Loucy (cell line): ENCODE measurements around the gene ACOD1.
A peak's percentile ranks its signal among the peaks of the same experiment; 100 is the strongest.

Experiments
- H2AFZ ChIP-seq: fragments of 200-600 bp; sonication (generic); 2 replicates; pipeline ENCODE4 v1.6.0; 2016; ENCODE audit warnings: antibody characterized with exemption, mild to moderate bottlenecking, low read length, moderate library complexity
- H3F3A ChIP-seq: fragments of 200-600 bp; 2 replicates; pipeline ENCODE4 v1.6.0; 2016; ENCODE audit warnings: antibody characterized with exemption, low read depth, mild to moderate bottlenecking
- H3K27me3 ChIP-seq: fragments of 200-600 bp; sonication (generic); 2 replicates; pipeline ENCODE4 v1.6.1; 2014; ENCODE audit warnings: low read length, mild to moderate bottlenecking; ENCODE audit not compliant: insufficient read depth, poor library complexity, severe bottlenecking
- H3K36me3 ChIP-seq: fragments of 200-600 bp; sonication (generic); 2 replicates; pipeline ENCODE4 v1.6.1; 2016; ENCODE audit warnings: low read length; ENCODE audit not compliant: insufficient read depth
- H3K4me1 ChIP-seq: fragments of 200-600 bp; sonication (generic); 2 replicates; pipeline ENCODE4 v1.5.1; 2014; ENCODE audit warnings: low read length, mild to moderate bottlenecking; ENCODE audit not compliant: insufficient read depth, poor library complexity, severe bottlenecking
- H3K4me2 ChIP-seq: fragments of 200-600 bp; sonication (generic); 2 replicates; pipeline ENCODE4 v1.6.0; 2014; ENCODE audit warnings: antibody characterized with exemption, low read length, low read depth, mild to moderate bottlenecking; ENCODE audit not compliant: poor library complexity, severe bottlenecking
- H3K4me3 ChIP-seq: fragments of 200-600 bp; sonication (generic); 2 replicates; pipeline ENCODE4 v1.5.1; 2014; ENCODE audit warnings: low read length, mild to moderate bottlenecking, mixed read lengths; ENCODE audit not compliant: poor library complexity, severe bottlenecking
- H3K79me2 ChIP-seq: fragments of 200-600 bp; sonication (generic); 2 replicates; pipeline ENCODE4 v1.6.1; 2014; ENCODE audit warnings: low read length; ENCODE audit not compliant: insufficient read depth
- H3K9ac ChIP-seq: fragments of 200-600 bp; sonication (generic); 2 replicates; pipeline ENCODE4 v1.6.0; 2014; ENCODE audit warnings: mild to moderate bottlenecking, low read depth, low read length, moderate library complexity; ENCODE audit not compliant: poor library complexity, severe bottlenecking
- H3K9me2 ChIP-seq: fragments of 200-600 bp; sonication (generic); replicated peaks from 2 replicates; pipeline ENCODE4 v1.6.1; 2016; ENCODE audit warnings: low read depth, low read length, mixed read lengths
- H3K9me3 ChIP-seq: fragments of 200-600 bp; sonication (generic); 2 replicates; pipeline ENCODE4 v1.6.1; 2014; ENCODE audit warnings: mild to moderate bottlenecking, antibody characterized with exemption, low read length, low read depth; ENCODE audit not compliant: insufficient read depth
- H4K20me1 ChIP-seq: fragments of 200-600 bp; sonication (generic); 2 replicates; pipeline ENCODE4 v1.6.0; 2014; ENCODE audit warnings: antibody characterized with exemption, low read length, mild to moderate bottlenecking; ENCODE audit not compliant: insufficient read depth, poor library complexity, severe bottlenecking
- EZH2phosphoT487 ChIP-seq: fragments of 200-600 bp; IDR thresholded peaks from 2 replicates; pipeline ENCODE4 v1.6.1; 2018; ENCODE audit warnings: antibody characterized with exemption, mild to moderate bottlenecking, moderate library complexity, borderline replicate concordance
- TF ChIP-seq, protein P1 (sequence below): fragments of 200-600 bp; sonication (generic); conservative IDR thresholded peaks from 2 replicates; pipeline ENCODE4 v1.5.1; 2014; ENCODE audit warnings: mild to moderate bottlenecking, antibody characterized with exemption, low read length

Gene ACOD1

DNA sequence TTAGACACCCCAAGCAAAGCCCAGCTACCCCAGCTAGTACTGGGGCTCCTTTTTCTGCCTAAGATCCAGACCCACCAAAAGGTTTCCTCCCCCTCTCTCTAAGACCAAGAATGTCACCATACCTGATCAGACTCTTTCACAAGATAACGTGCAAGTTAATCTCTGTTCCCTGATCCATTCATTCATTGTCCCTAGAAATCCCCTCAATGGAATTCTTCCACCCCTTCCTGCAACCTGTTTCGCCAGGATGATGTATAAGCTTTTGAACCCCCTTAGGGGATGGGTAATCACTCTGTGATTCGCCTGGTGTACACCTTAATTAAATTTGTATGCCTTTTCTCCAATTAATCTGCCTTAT, 26.3 kb downstream of the ACOD1 start:
- H3K4me3 ChIP-seq = no peak overlapping the region
- no peaks in the 10 kb centered on the region for H3F3A ChIP-seq
- H4K20me1 ChIP-seq = no peaks in the 10 kb centered on the region
- TF ChIP-seq, protein P1, sequence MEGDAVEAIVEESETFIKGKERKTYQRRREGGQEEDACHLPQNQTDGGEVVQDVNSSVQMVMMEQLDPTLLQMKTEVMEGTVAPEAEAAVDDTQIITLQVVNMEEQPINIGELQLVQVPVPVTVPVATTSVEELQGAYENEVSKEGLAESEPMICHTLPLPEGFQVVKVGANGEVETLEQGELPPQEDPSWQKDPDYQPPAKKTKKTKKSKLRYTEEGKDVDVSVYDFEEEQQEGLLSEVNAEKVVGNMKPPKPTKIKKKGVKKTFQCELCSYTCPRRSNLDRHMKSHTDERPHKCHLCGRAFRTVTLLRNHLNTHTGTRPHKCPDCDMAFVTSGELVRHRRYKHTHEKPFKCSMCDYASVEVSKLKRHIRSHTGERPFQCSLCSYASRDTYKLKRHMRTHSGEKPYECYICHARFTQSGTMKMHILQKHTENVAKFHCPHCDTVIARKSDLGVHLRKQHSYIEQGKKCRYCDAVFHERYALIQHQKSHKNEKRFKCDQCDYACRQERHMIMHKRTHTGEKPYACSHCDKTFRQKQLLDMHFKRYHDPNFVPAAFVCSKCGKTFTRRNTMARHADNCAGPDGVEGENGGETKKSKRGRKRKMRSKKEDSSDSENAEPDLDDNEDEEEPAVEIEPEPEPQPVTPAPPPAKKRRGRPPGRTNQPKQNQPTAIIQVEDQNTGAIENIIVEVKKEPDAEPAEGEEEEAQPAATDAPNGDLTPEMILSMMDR = no peak
- no peak for TF ChIP-seq EZH2phosphoT487
- no peaks in the 10 kb centered on the region for H3K9me3 ChIP-seq
- peaks cover 9% of the 10 kb centered on the region for H3K4me1 ChIP-seq
- H3K9me2 ChIP-seq = no peaks in the 10 kb centered on the region
- peaks cover 14% of the 10 kb centered on the region for H3K27me3 ChIP-seq
- H3K9ac ChIP-seq = no peak overlapping the region
- H3K36me3 ChIP-seq = no peaks in the 10 kb centered on the region
- H2AFZ ChIP-seq = no peak overlapping the region
- H3K79me2 ChIP-seq = no peaks in the 10 kb centered on the region
- no peak overlapping the region for H3K4me2 ChIP-seq

DNA sequence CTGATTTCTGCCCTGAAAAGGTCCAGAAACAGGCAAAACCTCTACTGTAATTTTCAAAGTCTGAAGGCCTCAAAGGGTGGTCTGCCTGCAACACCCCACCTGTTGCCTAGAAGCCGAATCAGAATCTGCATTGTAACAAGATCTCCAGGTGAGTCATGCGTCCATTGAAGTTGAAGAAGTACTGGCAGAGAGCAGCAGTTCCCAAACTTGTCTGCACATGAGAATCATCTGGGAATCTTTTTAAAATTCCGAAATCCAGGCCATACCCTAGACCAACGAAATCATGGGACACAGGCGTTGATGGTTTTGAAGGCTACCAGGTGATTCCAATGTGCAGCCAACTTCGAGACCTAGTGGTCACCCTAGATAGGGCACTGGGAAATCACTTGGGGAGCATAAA, 27.6 kb downstream of the ACOD1 start:
- Histone ChIP-seq H3K9me2 (no peaks in the 10 kb centered on the region), H2AFZ (no peak overlapping the region), H3K4me2 (no peak overlapping the region), H3K9ac (no peak overlapping the region), H3K36me3 (no peaks in the 10 kb centered on the region), H3K4me1 (peaks cover 9% of the 10 kb centered on the region), H3F3A (no peaks in the 10 kb centered on the region), H3K79me2 (no peaks in the 10 kb centered on the region), H4K20me1 (no peaks in the 10 kb centered on the region), H3K27me3 (peaks cover 18% of the 10 kb centered on the region), H3K9me3 (no peaks in the 10 kb centered on the region), H3K4me3 (no peak overlapping the region)
- no peak for TF ChIP-seq EZH2phosphoT487
- TF ChIP-seq, protein P1 = no peak

DNA sequence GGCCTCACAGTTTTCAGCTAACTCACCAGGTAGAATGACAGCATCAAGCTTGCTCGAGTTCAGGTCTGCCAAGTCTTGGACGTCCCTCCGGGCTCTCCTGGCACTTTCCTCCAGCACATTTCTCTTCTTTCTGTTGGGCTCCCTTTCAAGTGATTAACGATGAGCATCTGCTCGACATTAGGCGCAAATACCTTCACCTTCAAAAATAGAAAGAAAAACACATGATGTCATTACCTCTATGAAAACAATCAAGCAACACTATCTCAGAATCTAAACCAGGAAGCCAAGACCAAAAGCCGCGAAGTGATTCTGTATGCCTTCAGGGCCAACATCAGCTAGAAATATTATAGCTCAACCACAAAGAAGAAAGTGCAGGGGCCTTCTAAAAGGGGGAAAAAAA, 28.2 kb downstream of the ACOD1 start:
- no peaks in the 10 kb centered on the region for H4K20me1 ChIP-seq
- peak overlapping the region; percentile 54 for H3K4me3 ChIP-seq
- H2AFZ ChIP-seq = no peak overlapping the region
- TF ChIP-seq, protein P1 = no peak
- TF ChIP-seq EZH2phosphoT487 = no peak
- H3K79me2 ChIP-seq = no peaks in the 10 kb centered on the region
- peaks cover 9% of the 10 kb centered on the region for H3K4me1 ChIP-seq
- H3K4me2 ChIP-seq = peak overlapping the region; percentile 57
- no peaks in the 10 kb centered on the region for H3K9me2 ChIP-seq
- H3K9me3 ChIP-seq = no peaks in the 10 kb centered on the region
- no peak overlapping the region for H3K9ac ChIP-seq
- H3K27me3 ChIP-seq = peaks cover 21% of the 10 kb centered on the region
- no peaks in the 10 kb centered on the region for H3K36me3 ChIP-seq
- no peaks in the 10 kb centered on the region for H3F3A ChIP-seq
